ENCODE data around the gene LRFN4.

- TF ChIP-seq CTCF (IDR thresholded peaks at IDR 0.05; ENCODE audit: low read length): no peak
- no peak for TF ChIP-seq EZH2phosphoT487 (IDR thresholded peaks at IDR 0.05; ENCODE audit: low read length)
These were observed 9.7 kb downstream of the LRFN4 start for GRCh38 chr11:66866511-66866986.
